ENCODE measurements around the gene GSN. TPM values are rescaled to one million over a fixed set of nuclear protein-coding genes. Genes with fewer than 3 reads are reported as not detected.

GSN gene
- total RNA-seq, 4 donors from 2014 or later, result 487 to 785 (median 662) TPM

- in situ Hi-C loops (cut with MboI; ENCODE audit: low sequenced_read_pairs in 4 of 4), result loop anchor here in 1 of 4 donors (25.0 kb wide), 1 partner anchor 91 kb away; no protein-coding TSS in a partner anchor
- Histone ChIP-seq H3K9me3 (no peaks in the 10 kb centered on the region), H3K36me3 (no peaks in the 10 kb centered on the region), H3K27ac (no peak overlapping the region), H3K4me1 (no peaks in the 10 kb centered on the region), H3K27me3 (no peaks in the 10 kb centered on the region), H3K4me3 (no peak overlapping the region)
- DNase-seq (no peak), ATAC-seq (no peak)
- intact Hi-C loops (cut with DNase I; ENCODE audit: low total_unique reads), result no loop called here
- no peak for TF ChIP-seq POLR2A (IDR thresholded peaks at IDR 0.05)
Measured at GRCh38 chr9:121221664-121222055, 46.3 kb upstream of the GSN start.

- Histone ChIP-seq H3K9me3 (no peaks in the 10 kb centered on the region), H3K4me3 (no peak overlapping the region), H3K36me3 (no peaks in the 10 kb centered on the region), H3K4me1 (no peaks in the 10 kb centered on the region), H3K27me3 (no peaks in the 10 kb centered on the region), H3K27ac (no peak overlapping the region)
- DNase-seq, result no peak
- TF ChIP-seq CTCF (IDR thresholded peaks at IDR 0.05 in 4 of 5, conservative IDR thresholded peaks at IDR 0.05 in 1 of 5) (peak; percentile 46 to 70 (median 53)), POLR2A (IDR thresholded peaks at IDR 0.05) (no peak)
- in situ Hi-C loops (cut with MboI; ENCODE audit: low sequenced_read_pairs in 4 of 4), result loop anchor here in 1 of 4 donors (25.0 kb wide), 1 partner anchor 90 kb away; no protein-coding TSS in a partner anchor
- no peak for ATAC-seq
- intact Hi-C loops (cut with DNase I; ENCODE audit: low total_unique reads), result no loop called here
Measured at GRCh38 chr9:121222524-121223171, 45.3 kb upstream of the GSN start.

- intact Hi-C loops (cut with DNase I; ENCODE audit: low total_unique reads), result no loop called here
- H3K36me3 ChIP-seq, result no peaks in the 10 kb centered on the region
- no peak for ATAC-seq
- no peak overlapping the region for H3K4me3 ChIP-seq
- H3K27ac ChIP-seq, result no peak overlapping the region
- TF ChIP-seq POLR2A (IDR thresholded peaks at IDR 0.05) (no peak), CTCF (IDR thresholded peaks at IDR 0.05 in 4 of 5, conservative IDR thresholded peaks at IDR 0.05 in 1 of 5) (no peak)
- H3K9me3 ChIP-seq, result no peaks in the 10 kb centered on the region
- DNase-seq, result no peak
- no peaks in the 10 kb centered on the region for H3K4me1 ChIP-seq
- in situ Hi-C loops (cut with MboI; ENCODE audit: low sequenced_read_pairs in 4 of 4), result no loop called here
- H3K27me3 ChIP-seq, result no peaks in the 10 kb centered on the region
Measured at GRCh38 chr9:121225240-121225639, 42.7 kb upstream of the GSN start.

DNA sequence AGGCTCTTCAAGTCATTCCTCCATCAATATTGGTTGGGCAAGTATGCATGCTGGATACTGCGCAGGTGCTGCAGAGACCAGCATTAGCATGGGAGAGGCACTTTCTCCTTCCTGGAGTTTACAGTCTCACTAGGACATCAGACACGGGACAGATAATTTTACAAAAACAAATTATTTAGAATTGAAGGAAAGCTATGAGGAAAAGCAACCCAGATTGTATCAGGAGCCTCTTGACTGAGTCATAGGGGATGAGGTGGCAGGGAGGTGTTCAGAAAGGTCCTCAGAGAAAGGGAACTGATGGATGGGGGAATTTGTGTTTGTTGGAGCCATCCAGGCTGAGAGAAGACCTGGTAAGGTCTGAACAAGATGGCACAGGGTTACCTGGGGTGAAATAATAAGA lies 41.8 kb upstream of the GSN start:
- no peak for DNase-seq
- Histone ChIP-seq H3K9me3 (no peaks in the 10 kb centered on the region), H3K4me1 (no peaks in the 10 kb centered on the region), H3K36me3 (no peaks in the 10 kb centered on the region), H3K27ac (no peak overlapping the region), H3K4me3 (no peak overlapping the region), H3K27me3 (no peaks in the 10 kb centered on the region)
- TF ChIP-seq POLR2A (IDR thresholded peaks at IDR 0.05) (no peak), CTCF (IDR thresholded peaks at IDR 0.05 in 4 of 5, conservative IDR thresholded peaks at IDR 0.05 in 1 of 5) (no peak)
- intact Hi-C loops (cut with DNase I; ENCODE audit: low total_unique reads), result no loop called here
- in situ Hi-C loops (cut with MboI; ENCODE audit: low sequenced_read_pairs in 4 of 4), result no loop called here
- no peak for ATAC-seq

DNA sequence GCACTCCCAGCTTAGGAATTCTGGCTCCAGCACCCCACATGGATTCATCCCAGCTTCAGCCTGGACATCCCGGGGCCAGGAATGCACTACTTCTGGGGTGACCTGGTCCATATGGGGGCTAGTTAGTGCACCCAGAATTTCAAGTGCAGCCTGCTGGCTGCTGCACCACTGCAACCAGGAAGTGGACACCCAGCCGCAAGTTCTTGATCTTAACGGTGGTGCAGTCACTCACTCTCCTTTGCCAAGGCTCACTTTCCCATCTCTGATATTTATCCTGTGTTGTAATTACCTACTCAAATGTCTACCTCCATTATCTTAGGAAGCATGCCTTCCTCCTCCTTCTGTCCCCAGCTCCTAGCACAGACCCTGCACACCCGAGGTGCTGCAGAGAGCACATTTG lies 40.1 kb upstream of the GSN start:
- H3K4me3 ChIP-seq, result no peak overlapping the region
- no peak for ATAC-seq
- H3K27me3 ChIP-seq, result no peaks in the 10 kb centered on the region
- no peaks in the 10 kb centered on the region for H3K9me3 ChIP-seq
- TF ChIP-seq CTCF (IDR thresholded peaks at IDR 0.05 in 4 of 5, conservative IDR thresholded peaks at IDR 0.05 in 1 of 5) (no peak), POLR2A (IDR thresholded peaks at IDR 0.05) (no peak)
- intact Hi-C loops (cut with DNase I; ENCODE audit: low total_unique reads), result no loop called here
- in situ Hi-C loops (cut with MboI; ENCODE audit: low sequenced_read_pairs in 4 of 4), result no loop called here
- H3K36me3 ChIP-seq, result no peaks in the 10 kb centered on the region
- no peak for DNase-seq
- no peaks in the 10 kb centered on the region for H3K4me1 ChIP-seq
- H3K27ac ChIP-seq, result no peak overlapping the region
